Left lung (tissue), 10 donors: Measurements from ENCODE around the gene CHST10. TPM values are rescaled to one million over a fixed set of nuclear protein-coding genes. Genes with fewer than 3 reads are reported as not detected.

Source experiments
- ATAC-seq: fragments of 200-7000 bp; cut with Tn5 transposase; one replicate; pipeline ENCODE4 v1.9.1; 2020; ENCODE audit warnings: moderate library complexity
- DNase-seq, 4 donors: peaks; one replicate each; pipeline ENCODE4 v3.0.0-alpha.2; 2013 to 2020
- H3K27ac ChIP-seq, 2 donors: fragments of 200-600 bp; sonication (generic) in 1 of 2; one replicate each; pipeline versions ENCODE4 v1.5.0 to v1.8.0; 2020 to 2021
- H3K27me3 ChIP-seq, 2 donors: fragments of 200-600 bp; sonication (generic) in 1 of 2; one replicate each; pipeline versions ENCODE4 v1.5.0 to v1.8.0; 2020 to 2021
- H3K36me3 ChIP-seq, 2 donors: fragments of 200-600 bp; sonication (generic) in 1 of 2; one replicate each; pipeline versions ENCODE4 v1.5.0 to v1.8.0; 2020 to 2021
- H3K4me1 ChIP-seq, 2 donors: fragments of 200-600 bp; one replicate each; pipeline ENCODE4 v1.8.0; 2021
- H3K4me3 ChIP-seq, 2 donors: fragments of 200-600 bp; sonication (generic) in 1 of 2; one replicate each; pipeline versions ENCODE4 v1.5.0 to v1.8.0; 2020 to 2021; ENCODE audit warnings: mild to moderate bottlenecking in 1 of 2
- H3K9me3 ChIP-seq, 2 donors: fragments of 200-600 bp; sonication (generic) in 1 of 2; one replicate each; pipeline versions ENCODE4 v1.5.0 to v1.8.0; 2020 to 2021
- intact Hi-C, 2 donors: fragments of 100-400 bp; cut with DNase I; formaldehyde crosslinking; loops; one replicate each; pipeline versions ENCODE4 v1.11.2 to v1.14.2; 2022
- polyA plus RNA-seq, 6 donors: library from polyadenylated mRNA; unstranded; fragments of 120-200 nt; gene quantifications; one replicate each; pipeline ENCODE4 v1.2.1, GENCODE V29; 2013; ENCODE audit not compliant: insufficient read length in 6 of 6
- total RNA-seq, 2 donors: library from RNA; stranded (reverse); fragmentation: NEBNext Ultra II Directional; extraction: Animal tissue kit (Norgen Biotek cat#: 25700); gene quantifications; one replicate each; pipeline ENCODE4 v1.2.1, GENCODE V29; 2021
- TF ChIP-seq, protein P1 (sequence below), 2 donors: fragments of 200-600 bp; sonication (generic) in 1 of 2; IDR thresholded peaks; one replicate each; pipeline versions ENCODE4 v1.5.0 to v1.8.0; 2021; ENCODE audit warnings: antibody characterized with exemption in 2 of 2
- donor health status: DM: no; HTN: yes; CAD: no.
- donor health status: DM: no; HTN: no; CAD: no.

CHST10 gene
- total and polyA plus RNA-seq, 8 donors, result 7.3 to 32.1 (median 28.7) TPM

DNA sequence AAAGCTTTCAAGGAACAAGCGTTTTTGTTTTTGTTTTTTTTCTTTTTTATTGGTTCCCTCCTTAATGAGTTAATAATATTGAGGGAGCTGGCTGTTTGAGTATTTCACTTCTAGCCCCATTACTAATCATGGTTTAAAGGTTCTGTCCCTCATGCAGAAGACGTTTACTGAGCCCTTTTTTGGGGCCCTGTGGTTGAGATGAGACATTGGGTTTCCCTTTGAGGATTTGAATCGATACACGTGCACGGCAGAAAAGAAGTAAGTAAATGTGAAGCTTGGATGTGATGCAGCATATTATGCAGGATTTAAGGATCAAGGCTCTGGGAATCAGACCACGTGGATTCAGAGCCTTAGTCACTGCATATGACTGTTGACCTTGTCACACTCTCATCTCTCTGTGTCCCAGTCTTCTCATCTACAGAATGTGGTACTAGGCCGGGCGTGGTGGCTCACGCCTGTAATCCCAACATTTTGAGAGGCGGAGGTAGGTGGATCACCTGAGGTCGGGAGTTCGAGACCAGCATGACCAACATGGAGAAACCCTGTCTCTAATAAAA lies 1.0 kb upstream of the CHST10 start:
- intact Hi-C loops, result no loop called here
- peaks cover 0 to 19% of the 10 kb centered on the region in 2 donors for H3K27me3 ChIP-seq
- TF ChIP-seq, protein P1, sequence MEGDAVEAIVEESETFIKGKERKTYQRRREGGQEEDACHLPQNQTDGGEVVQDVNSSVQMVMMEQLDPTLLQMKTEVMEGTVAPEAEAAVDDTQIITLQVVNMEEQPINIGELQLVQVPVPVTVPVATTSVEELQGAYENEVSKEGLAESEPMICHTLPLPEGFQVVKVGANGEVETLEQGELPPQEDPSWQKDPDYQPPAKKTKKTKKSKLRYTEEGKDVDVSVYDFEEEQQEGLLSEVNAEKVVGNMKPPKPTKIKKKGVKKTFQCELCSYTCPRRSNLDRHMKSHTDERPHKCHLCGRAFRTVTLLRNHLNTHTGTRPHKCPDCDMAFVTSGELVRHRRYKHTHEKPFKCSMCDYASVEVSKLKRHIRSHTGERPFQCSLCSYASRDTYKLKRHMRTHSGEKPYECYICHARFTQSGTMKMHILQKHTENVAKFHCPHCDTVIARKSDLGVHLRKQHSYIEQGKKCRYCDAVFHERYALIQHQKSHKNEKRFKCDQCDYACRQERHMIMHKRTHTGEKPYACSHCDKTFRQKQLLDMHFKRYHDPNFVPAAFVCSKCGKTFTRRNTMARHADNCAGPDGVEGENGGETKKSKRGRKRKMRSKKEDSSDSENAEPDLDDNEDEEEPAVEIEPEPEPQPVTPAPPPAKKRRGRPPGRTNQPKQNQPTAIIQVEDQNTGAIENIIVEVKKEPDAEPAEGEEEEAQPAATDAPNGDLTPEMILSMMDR (IDR thresholded peaks at IDR 0.05), result no peak
- no peak overlapping the region for H3K27ac ChIP-seq
- no peaks in the 10 kb centered on the region for H3K36me3 ChIP-seq
- H3K4me3 ChIP-seq, result no peak overlapping the region
- no peak for ATAC-seq
- DNase-seq, result no peak
- H3K9me3 ChIP-seq, result no peaks in the 10 kb centered on the region
- peaks cover 0 to 21% of the 10 kb centered on the region in 2 donors for H3K4me1 ChIP-seq

DNA sequence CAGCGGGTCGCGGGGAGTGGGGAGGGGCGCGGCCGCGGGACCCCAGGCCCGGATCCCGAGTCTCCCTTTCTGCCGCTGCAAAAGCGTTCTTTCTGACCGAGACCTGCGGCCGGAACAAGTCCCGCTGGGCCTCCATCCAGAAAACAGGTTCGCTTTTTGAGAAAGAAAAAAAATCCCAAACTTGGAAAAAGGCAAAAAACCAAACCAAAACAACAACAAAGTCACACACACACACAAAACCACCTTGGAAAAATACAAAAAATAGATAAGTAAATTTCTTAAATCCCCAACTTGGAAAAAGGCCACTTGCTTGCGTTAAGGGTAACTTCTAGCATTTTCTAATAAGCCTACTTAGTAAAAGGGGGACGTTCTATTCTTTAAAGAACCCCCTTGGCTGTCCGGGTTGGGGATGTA lies 250 bp upstream of the CHST10 start:
- ATAC-seq (no peak), DNase-seq (no peak)
- peaks cover 0 to 19% of the 10 kb centered on the region in 2 donors for H3K27me3 ChIP-seq
- peak overlapping the region; percentile 61 to 65 for H3K27ac ChIP-seq
- intact Hi-C loops, result no loop called here
- peak overlapping the region; percentile 61 to 75 for H3K4me3 ChIP-seq
- H3K9me3 ChIP-seq, result no peaks in the 10 kb centered on the region
- no peaks in the 10 kb centered on the region for H3K36me3 ChIP-seq
- H3K4me1 ChIP-seq, result peaks cover 0 to 21% of the 10 kb centered on the region in 2 donors
- TF ChIP-seq, protein P1 (IDR thresholded peaks at IDR 0.05), result no peak

DNA sequence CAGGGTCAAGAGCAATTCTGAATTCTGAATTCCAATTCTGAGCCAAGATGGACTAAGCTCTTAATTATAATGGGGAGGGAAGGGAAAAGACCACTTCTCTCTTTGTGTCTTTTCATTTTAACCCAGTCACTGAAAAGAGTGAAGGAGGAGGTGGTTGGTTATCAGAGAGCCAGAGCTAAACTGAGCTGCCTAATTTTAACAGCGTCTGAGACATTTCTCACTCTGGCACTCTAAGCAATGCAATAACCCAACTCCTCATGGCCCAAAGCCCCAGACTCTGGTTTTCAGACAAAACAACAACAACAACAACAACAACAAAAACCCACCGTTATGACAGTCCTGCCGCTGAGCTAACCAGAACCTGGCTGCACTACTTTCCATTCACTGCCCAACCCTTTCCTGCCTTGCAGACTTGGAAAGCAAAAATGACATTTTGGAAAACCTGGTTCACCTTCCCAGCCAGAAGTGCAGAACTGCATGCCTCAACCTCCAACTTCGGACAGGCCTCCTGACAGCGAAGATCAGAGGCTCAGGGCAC lies 1.0 kb downstream of the CHST10 start:
- Histone ChIP-seq H3K9me3 (no peaks in the 10 kb centered on the region), H3K27me3 (peaks cover 0 to 19% of the 10 kb centered on the region in 2 donors), H3K27ac (peak overlapping the region in 1 of 2 donors; percentile 61), H3K4me1 (peaks cover 0 to 21% of the 10 kb centered on the region in 2 donors), H3K36me3 (no peaks in the 10 kb centered on the region), H3K4me3 (peak overlapping the region; percentile 61 to 75)
- DNase-seq, result no peak
- intact Hi-C loops, result no loop called here
- peak; percentile 33 for ATAC-seq
- TF ChIP-seq, protein P1 (IDR thresholded peaks at IDR 0.05), result no peak

DNA sequence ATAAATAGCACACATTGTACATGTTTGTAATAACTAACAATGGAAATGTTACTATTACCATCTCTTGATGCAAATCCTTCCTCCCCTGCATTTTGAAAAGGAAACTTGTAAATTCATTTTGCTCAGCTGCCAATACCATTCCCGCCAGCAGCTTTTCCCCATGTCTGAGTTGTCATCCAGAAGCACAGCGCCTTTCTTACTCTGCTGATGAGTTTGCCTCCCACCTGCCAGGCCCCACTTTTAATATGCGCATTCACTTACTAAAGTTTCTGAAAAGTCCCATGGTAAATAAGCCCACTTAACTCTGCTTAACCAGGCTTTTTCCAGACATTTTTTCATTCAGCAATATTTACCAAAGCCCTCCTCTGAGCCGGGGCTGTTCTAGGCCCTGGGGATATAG lies 3.9 kb downstream of the CHST10 start:
- no peak overlapping the region for H3K27ac ChIP-seq
- no peaks in the 10 kb centered on the region for H3K9me3 ChIP-seq
- H3K36me3 ChIP-seq, result no peaks in the 10 kb centered on the region
- intact Hi-C loops, result no loop called here
- no peak for ATAC-seq
- H3K27me3 ChIP-seq, result peaks cover 0 to 19% of the 10 kb centered on the region in 2 donors
- peaks cover 0 to 21% of the 10 kb centered on the region in 2 donors for H3K4me1 ChIP-seq
- DNase-seq, result no peak
- TF ChIP-seq, protein P1 (IDR thresholded peaks at IDR 0.05), result no peak
- H3K4me3 ChIP-seq, result no peak overlapping the region

DNA sequence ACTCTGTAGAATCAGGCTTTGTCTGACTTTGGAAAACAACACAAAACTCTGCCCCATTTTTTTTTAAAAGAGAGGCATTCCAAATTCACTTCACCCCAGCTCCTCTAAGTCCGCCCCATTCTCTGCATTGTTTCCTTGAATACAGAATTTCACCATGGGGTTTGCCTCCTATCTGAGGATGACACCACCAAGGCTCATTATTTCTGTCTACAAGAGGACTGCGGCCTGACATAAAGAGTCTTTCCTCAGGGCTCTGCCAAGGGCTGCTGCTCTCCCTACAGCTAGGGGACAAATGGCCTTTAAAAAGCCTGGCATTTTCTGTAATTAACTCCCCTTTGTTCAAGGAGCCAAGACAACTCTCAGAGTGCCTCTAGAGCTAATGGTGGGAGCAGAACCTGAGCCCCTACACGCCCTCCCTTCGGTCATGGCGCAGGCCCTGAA lies 4.6 kb downstream of the CHST10 start:
- H3K4me3 ChIP-seq, result no peak overlapping the region
- no peaks in the 10 kb centered on the region for H3K9me3 ChIP-seq
- TF ChIP-seq, protein P1 (IDR thresholded peaks at IDR 0.05), result no peak
- H3K4me1 ChIP-seq, result peaks cover 0 to 20% of the 10 kb centered on the region in 2 donors
- no peak for ATAC-seq
- H3K36me3 ChIP-seq, result no peaks in the 10 kb centered on the region
- no peak for DNase-seq
- H3K27me3 ChIP-seq, result peaks cover 0 to 18% of the 10 kb centered on the region in 2 donors
- intact Hi-C loops, result no loop called here
- no peak overlapping the region for H3K27ac ChIP-seq
